PC-3 (cell line): ENCODE measurements around the gene TERB1. TPM values are rescaled to one million over a fixed set of nuclear protein-coding genes. Genes with fewer than 3 reads are reported as not detected.

Experiments used
- ATAC-seq: fragments of 200-7000 bp; cut with Tn5 transposase; 2 replicates; pipeline ENCODE4 v1.9.1; 2020; ENCODE audit warnings: mild to moderate bottlenecking, moderate library complexity
- BruUV-seq: library from RNA; stranded (reverse); fragments of 400-500 nt; replicated peaks from 2 replicates; lab custom pipeline; 2021; lab: Mats Ljungman, UMichigan
- CTCF ChIA-PET: fragments of 300-600 bp; sonication (Branson Sonifier 250); formaldehyde crosslinking; loops from one replicate; lab custom pipeline; 2022; ENCODE audit warnings: antibody characterized with exemption; lab: Charles Lee
- POLR2A ChIA-PET: fragments of 300-600 bp; sonication (Branson Sonifier 250); formaldehyde crosslinking; loops from one replicate; lab custom pipeline; 2022; ENCODE audit warnings: antibody characterized with exemption; ENCODE audit not compliant: unreplicated experiment; lab: Charles Lee
- DNase-seq: peaks from one replicate; pipeline ENCODE4 v3.0.0-alpha.2; 2015
- H2AFZ ChIP-seq: fragments of 300-600 bp; sonication (generic); 2 replicates; pipeline ENCODE4 v1.6.0; 2016; ENCODE audit warnings: antibody characterized with exemption, low read length
- H3F3A ChIP-seq: fragments of 300-600 bp; sonication (generic); one replicate; pipeline ENCODE4 v1.6.0; 2017; ENCODE audit warnings: antibody characterized with exemption, low read length, control low read depth, mild to moderate bottlenecking; ENCODE audit not compliant: unreplicated experiment
- H3K27ac ChIP-seq: fragments of 300-600 bp; sonication (generic); 2 replicates; pipeline ENCODE4 v1.5.1; 2016; ENCODE audit warnings: mild to moderate bottlenecking, low read length
- H3K27me3 ChIP-seq: fragments of 300-600 bp; sonication (generic); 2 replicates; pipeline ENCODE4 v1.6.1; 2016; ENCODE audit warnings: low read length, mixed read lengths
- H3K36me3 ChIP-seq: fragments of 300-600 bp; sonication (generic); 2 replicates; pipeline ENCODE4 v1.6.1; 2016; ENCODE audit warnings: low read depth, mixed run types, low read length, mixed read lengths
- H3K4me1 ChIP-seq: fragments of 300-600 bp; sonication (generic); 2 replicates; pipeline ENCODE4 v1.5.1; 2016; ENCODE audit warnings: low read length; ENCODE audit not compliant: insufficient read depth
- H3K4me2 ChIP-seq: fragments of 300-600 bp; sonication (generic); 2 replicates; pipeline ENCODE4 v1.6.0; 2016; ENCODE audit warnings: low read length
- H3K4me3 ChIP-seq: fragments of 300-600 bp; sonication (generic); 2 replicates; pipeline ENCODE4 v1.5.1; 2016; ENCODE audit warnings: mild to moderate bottlenecking, low read length, mixed read lengths
- H3K79me2 ChIP-seq: fragments of 300-600 bp; sonication (generic); 2 replicates; pipeline ENCODE4 v1.6.1; 2017; ENCODE audit warnings: low read length, mixed read lengths
- H3K9ac ChIP-seq: fragments of 300-600 bp; sonication (generic); 2 replicates; pipeline ENCODE4 v1.6.0; 2016; ENCODE audit warnings: mild to moderate bottlenecking, low read length
- H3K9me2 ChIP-seq: fragments of 300-600 bp; sonication (generic); replicated peaks from 2 replicates; pipeline ENCODE4 v1.6.1; 2016; ENCODE audit warnings: mixed run types, low read length, mixed read lengths
- H3K9me3 ChIP-seq: fragments of 300-600 bp; sonication (generic); 2 replicates; pipeline ENCODE4 v1.6.1; 2016; ENCODE audit warnings: low read length, mixed read lengths
- H4K20me1 ChIP-seq: fragments of 300-600 bp; sonication (generic); 2 replicates; pipeline ENCODE4 v1.6.1; 2016; ENCODE audit warnings: low read length, mixed read lengths
- EZH2 ChIP-seq: fragments of 300-600 bp; sonication (generic); IDR thresholded peaks from one replicate; pipeline ENCODE4 v1.6.1; 2017; ENCODE audit warnings: antibody characterized with exemption, mild to moderate bottlenecking, low read length; ENCODE audit not compliant: unreplicated experiment
- EZH2phosphoT487 ChIP-seq: fragments of 300-600 bp; sonication (generic); IDR thresholded peaks from 2 replicates; pipeline ENCODE4 v1.6.1; 2018; ENCODE audit warnings: mild to moderate bottlenecking, antibody characterized with exemption, low read length, borderline replicate concordance
- intact Hi-C: fragments of 100-400 bp; cut with micrococcal nuclease; formaldehyde crosslinking; loops from 2 replicates; pipeline ENCODE4 v1.9.0; 2023
- total RNA-seq: library from RNA; depleted of rRNA; stranded (reverse); fragments of >200 nt; gene quantifications from 2 replicates; pipeline ENCODE4 v1.2.3, GENCODE V29; 2014
- TF ChIP-seq, protein P1 (sequence below): fragments of 300-600 bp; sonication (generic); conservative IDR thresholded peaks from 2 replicates; pipeline ENCODE4 v1.5.1; 2017; ENCODE audit warnings: antibody characterized with exemption, low read depth, mild to moderate bottlenecking, low read length

Gene TERB1
- total RNA-seq, 1 experiment from 2014 or later, result not detected

GRCh38 chr16:66741950-66742808 lies 59.2 kb downstream of the TERB1 start:
- Histone ChIP-seq H3K4me1 (peaks cover 17% of the 10 kb centered on the region), H4K20me1 (no peaks in the 10 kb centered on the region), H3F3A (no peaks in the 10 kb centered on the region), H3K27ac (no peak overlapping the region), H3K9me3 (no peaks in the 10 kb centered on the region), H3K9me2 (no peaks in the 10 kb centered on the region), H2AFZ (no peak overlapping the region), H3K27me3 (no peaks in the 10 kb centered on the region), H3K4me2 (no peak overlapping the region; the same call in 1 of the 2 replicates), H3K79me2 (peaks cover 60% of the 10 kb centered on the region), H3K9ac (no peak overlapping the region), H3K36me3 (peaks cover 40% of the 10 kb centered on the region), H3K4me3 (no peak overlapping the region)
- ATAC-seq, result no peak; the same call in 1 of the 2 replicates
- CTCF ChIA-PET, result interaction anchor here (0.6 to 1.1 kb wide), 7 partner anchors 10 to 484 kb away, joined by 3 to 18 read pairs (median 4); partner anchors contain the start of gene PDP2
- POLR2A ChIA-PET, result no interaction called here
- intact Hi-C loops, result no loop called here
- TF ChIP-seq EZH2phosphoT487 (no peak), EZH2 (no peak)
- TF ChIP-seq, protein P1, sequence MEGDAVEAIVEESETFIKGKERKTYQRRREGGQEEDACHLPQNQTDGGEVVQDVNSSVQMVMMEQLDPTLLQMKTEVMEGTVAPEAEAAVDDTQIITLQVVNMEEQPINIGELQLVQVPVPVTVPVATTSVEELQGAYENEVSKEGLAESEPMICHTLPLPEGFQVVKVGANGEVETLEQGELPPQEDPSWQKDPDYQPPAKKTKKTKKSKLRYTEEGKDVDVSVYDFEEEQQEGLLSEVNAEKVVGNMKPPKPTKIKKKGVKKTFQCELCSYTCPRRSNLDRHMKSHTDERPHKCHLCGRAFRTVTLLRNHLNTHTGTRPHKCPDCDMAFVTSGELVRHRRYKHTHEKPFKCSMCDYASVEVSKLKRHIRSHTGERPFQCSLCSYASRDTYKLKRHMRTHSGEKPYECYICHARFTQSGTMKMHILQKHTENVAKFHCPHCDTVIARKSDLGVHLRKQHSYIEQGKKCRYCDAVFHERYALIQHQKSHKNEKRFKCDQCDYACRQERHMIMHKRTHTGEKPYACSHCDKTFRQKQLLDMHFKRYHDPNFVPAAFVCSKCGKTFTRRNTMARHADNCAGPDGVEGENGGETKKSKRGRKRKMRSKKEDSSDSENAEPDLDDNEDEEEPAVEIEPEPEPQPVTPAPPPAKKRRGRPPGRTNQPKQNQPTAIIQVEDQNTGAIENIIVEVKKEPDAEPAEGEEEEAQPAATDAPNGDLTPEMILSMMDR, result no peak
- DNase-seq, result no peak
- BruUV-seq, result no TSS peak

DNA sequence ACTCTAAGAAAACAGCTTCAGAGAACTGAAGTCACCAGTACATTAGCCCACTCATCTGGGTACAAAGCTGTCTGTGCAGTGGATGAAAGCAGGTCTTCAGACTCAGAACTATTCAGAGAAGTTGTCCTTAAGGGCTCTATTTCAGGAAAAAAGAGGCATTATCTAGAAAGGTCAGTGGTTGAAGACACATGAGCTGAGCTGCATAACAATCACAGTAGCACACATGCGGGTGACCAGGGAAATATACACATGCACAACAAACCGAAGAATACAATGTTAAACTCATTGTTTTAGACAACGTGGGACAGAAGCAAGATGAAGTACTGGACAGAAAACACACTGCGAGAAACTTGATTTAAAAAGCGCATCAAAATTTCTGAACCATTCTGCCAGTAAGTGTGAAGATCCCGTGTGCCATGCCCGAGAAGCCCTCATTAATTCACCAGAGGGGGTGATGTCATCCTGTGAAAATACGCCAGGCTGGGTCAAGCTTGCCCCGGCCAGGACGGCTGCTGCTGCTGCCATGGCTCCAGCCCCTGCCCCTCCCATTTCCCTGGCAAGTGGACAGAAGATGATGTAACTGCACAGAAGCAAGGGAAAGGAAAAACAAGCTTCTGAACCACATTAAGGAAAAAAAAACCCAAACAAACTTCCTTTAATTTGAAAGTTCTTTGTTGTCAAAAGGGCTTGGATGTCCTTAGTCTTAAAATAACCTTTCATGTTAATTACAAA lies 60.0 kb downstream of the TERB1 start:
- DNase-seq (peak; percentile 74), ATAC-seq (peak; percentile 91)
- no peaks in the 10 kb centered on the region for H4K20me1 ChIP-seq
- BruUV-seq, result TSS peak; percentile 14
- intact Hi-C loops, result no loop called here
- H3K4me2 ChIP-seq, result no peak overlapping the region; the same call in 1 of the 2 replicates
- H3K9me2 ChIP-seq, result no peaks in the 10 kb centered on the region
- TF ChIP-seq, protein P1, result no peak
- TF ChIP-seq EZH2phosphoT487 (no peak), EZH2 (no peak)
- no peaks in the 10 kb centered on the region for H3F3A ChIP-seq
- ChIA-PET POLR2A (interaction anchor here (0.7 kb wide), 1 partner anchor 10 kb away, joined by 16 read pairs; the partner anchor contains the start of gene DYNC1LI2), CTCF (interaction anchor here (0.7 to 1.1 kb wide), 6 partner anchors 11 to 484 kb away, joined by 3 to 18 read pairs (median 4); partner anchors contain the start of gene PDP2)
- peaks cover 24% of the 10 kb centered on the region for H3K4me1 ChIP-seq
- no peaks in the 10 kb centered on the region for H3K9me3 ChIP-seq
- peaks cover 36% of the 10 kb centered on the region for H3K36me3 ChIP-seq
- H3K79me2 ChIP-seq, result peaks cover 52% of the 10 kb centered on the region
- H3K27me3 ChIP-seq, result no peaks in the 10 kb centered on the region
- H3K9ac ChIP-seq, result no peak overlapping the region
- H2AFZ ChIP-seq, result no peak overlapping the region
- H3K4me3 ChIP-seq, result no peak overlapping the region
- peak overlapping the region; percentile 48 for H3K27ac ChIP-seq
